ENCODE data around the gene CTAGE6.

- no peak for TF ChIP-seq FOXM1 (IDR thresholded peaks at IDR 0.05; ENCODE audit: borderline replicate concordance)
- TF ChIP-seq BHLHE40 (IDR thresholded peaks at IDR 0.05; ENCODE audit: borderline replicate concordance) = no peak
Observed at GRCh38 chr7:143728333-143728862, 29.1 kb downstream of the CTAGE6 start.
